Stimulated activated CD4-positive, alpha-beta T cell treated with anti-CD3 and anti-CD28 coated beads, Interleukin-2, amount 100 ng/mL, for 48 hours (primary cell): ENCODE data around the gene ERVH48-1.
"Not testable (repeated sequence)": the region's sequence is repeated elsewhere in the genome, so short reads cannot be mapped to it uniquely, and the experiment has no call there.

Source experiments
- DNase-seq, 2 donors: peaks; one replicate each; pipeline ENCODE4 v3.0.0-alpha.2; 2020

Gene ERVH48-1

GRCh38 chr21:42925114-42925926 lies at the start of gene ERVH48-1:
ERVH48-1 (minus strand) TSS chr21:42925630; CDS start chr21:42919006, 6,624 bp downstream.
- no peak for DNase-seq

- peak; percentile 98 for DNase-seq
Observed at GRCh38 chr21:42973991-42974831, 48.8 kb upstream of the ERVH48-1 start, which contains the start of gene PKNOX1. PKNOX1 (plus strand) TSS chr21:42974562; CDS start chr21:43004382, 29,820 bp downstream.

- DNase-seq, result no peak
Observed at GRCh38 chr21:42973309-42973990, 48.0 kb upstream of the ERVH48-1 start.

GRCh38 chr21:42971897-42972275 lies 46.5 kb upstream of the ERVH48-1 start:
- no peak for DNase-seq

- no peak for DNase-seq
Observed at GRCh38 chr21:42970946-42971653, 45.7 kb upstream of the ERVH48-1 start.

- DNase-seq, result no peak
Observed at GRCh38 chr21:42969193-42969600, 43.8 kb upstream of the ERVH48-1 start.

- DNase-seq, result not testable (repeated sequence)
Observed at GRCh38 chr21:42967616-42968015, 42.2 kb upstream of the ERVH48-1 start.

- no peak for DNase-seq
Observed at GRCh38 chr21:42965211-42965560, 39.8 kb upstream of the ERVH48-1 start.

GRCh38 chr21:42964546-42965210 lies 39.2 kb upstream of the ERVH48-1 start:
- no peak for DNase-seq

- DNase-seq, result no peak
Observed at GRCh38 chr21:42964086-42964485, 38.7 kb upstream of the ERVH48-1 start.

GRCh38 chr21:42962380-42963007 lies 37.1 kb upstream of the ERVH48-1 start:
- no peak for DNase-seq

GRCh38 chr21:42959728-42960127 lies 34.3 kb upstream of the ERVH48-1 start:
- DNase-seq, result no peak

- not testable (repeated sequence) for DNase-seq
Observed at GRCh38 chr21:42958122-42958521, 32.7 kb upstream of the ERVH48-1 start.

- no peak for DNase-seq
Observed at GRCh38 chr21:42956824-42957630, 31.6 kb upstream of the ERVH48-1 start.

GRCh38 chr21:42951193-42951592 lies 25.8 kb upstream of the ERVH48-1 start:
- DNase-seq, result not testable (repeated sequence)

GRCh38 chr21:42949094-42949755 lies 23.8 kb upstream of the ERVH48-1 start:
- not testable (repeated sequence) for DNase-seq

- no peak for DNase-seq
Observed at GRCh38 chr21:42942244-42942643, 16.8 kb upstream of the ERVH48-1 start.

- no peak for DNase-seq
Observed at GRCh38 chr21:42941696-42942085, 16.3 kb upstream of the ERVH48-1 start.

GRCh38 chr21:42939582-42940413 lies 14.4 kb upstream of the ERVH48-1 start:
- no peak for DNase-seq
